GM21825 (cell line): ENCODE measurements around the gene MTERF1.
"Not testable (repeated sequence)": the region's sequence is repeated elsewhere in the genome, so short reads cannot be mapped to it uniquely, and the experiment has no call there.

Experiments used
- ATAC-seq: cut with Tn5 transposase; IDR thresholded peaks from one replicate; pipeline ENCODE4 v1.9.1; 2021; ENCODE audit warnings: mild to moderate bottlenecking, moderate library complexity; ENCODE audit not compliant: unreplicated experiment

The MTERF1 gene, protein sequence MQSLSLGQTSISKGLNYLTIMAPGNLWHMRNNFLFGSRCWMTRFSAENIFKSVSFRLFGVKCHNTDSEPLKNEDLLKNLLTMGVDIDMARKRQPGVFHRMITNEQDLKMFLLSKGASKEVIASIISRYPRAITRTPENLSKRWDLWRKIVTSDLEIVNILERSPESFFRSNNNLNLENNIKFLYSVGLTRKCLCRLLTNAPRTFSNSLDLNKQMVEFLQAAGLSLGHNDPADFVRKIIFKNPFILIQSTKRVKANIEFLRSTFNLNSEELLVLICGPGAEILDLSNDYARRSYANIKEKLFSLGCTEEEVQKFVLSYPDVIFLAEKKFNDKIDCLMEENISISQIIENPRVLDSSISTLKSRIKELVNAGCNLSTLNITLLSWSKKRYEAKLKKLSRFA

DNA sequence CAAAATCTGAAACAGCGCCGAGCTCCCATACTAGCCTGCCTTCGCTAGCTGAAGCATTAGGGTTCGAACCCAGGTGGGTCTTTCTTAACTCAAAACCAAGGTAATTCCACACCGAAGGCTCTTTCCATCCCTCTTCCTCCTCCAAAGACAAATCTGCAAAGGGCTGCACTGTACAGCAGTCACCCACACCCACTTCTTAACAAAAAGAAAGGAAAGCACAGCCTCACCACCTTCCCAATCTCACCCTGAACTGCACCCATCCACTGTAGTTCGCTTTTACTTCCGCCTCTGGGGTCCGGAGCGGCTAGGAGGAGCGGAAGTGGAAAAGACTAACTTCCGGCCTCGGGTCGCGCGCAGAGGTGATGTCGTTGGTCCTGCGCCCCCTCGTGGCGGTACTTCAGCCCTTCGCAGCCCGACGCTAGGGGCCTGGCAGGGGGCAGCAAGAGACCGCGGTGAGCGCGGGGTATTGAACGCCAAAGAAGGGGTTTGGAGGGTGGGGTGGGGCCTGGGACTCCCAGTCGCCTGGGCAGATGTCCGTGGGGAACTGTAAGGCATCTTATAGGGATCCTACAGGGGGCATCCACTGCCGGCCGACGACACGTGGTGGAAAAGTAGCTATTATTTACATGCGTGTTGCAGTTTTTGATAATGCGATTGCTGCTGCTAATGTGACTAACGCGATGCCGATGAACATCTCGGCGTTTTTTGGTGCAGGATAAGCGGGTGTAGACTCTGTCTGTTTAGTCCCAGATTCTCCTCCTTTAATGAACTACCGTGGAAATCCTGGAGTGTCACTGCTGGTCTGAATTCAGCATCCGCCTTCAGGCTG is at the start of gene MTERF1:
Gene MTERF1, minus strand, starts transcription at position 290 of the 829 bp plus-strand sequence. CDS start 619 bp downstream, outside the sequence.
- peak; percentile 100 for ATAC-seq

DNA sequence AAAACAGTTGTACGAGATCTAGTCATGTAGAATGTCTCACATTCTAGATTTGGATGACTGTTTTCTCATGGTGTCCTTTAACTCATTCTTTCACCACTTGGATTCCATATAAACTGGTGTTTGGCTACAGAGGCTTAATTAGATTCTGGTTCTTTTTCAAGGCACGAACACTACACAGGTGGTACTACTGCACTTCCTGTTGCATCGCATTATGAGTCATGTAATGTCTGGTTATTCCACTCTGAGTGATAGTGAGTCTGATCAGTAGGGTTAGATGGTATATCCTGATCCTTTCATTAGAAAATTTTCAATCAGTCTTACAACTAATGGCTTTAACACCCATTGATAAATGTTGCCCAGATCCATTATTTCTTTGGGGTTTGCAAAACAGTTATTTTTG is 49.0 kb upstream of the MTERF1 start:
- peak; percentile 69 for ATAC-seq

DNA sequence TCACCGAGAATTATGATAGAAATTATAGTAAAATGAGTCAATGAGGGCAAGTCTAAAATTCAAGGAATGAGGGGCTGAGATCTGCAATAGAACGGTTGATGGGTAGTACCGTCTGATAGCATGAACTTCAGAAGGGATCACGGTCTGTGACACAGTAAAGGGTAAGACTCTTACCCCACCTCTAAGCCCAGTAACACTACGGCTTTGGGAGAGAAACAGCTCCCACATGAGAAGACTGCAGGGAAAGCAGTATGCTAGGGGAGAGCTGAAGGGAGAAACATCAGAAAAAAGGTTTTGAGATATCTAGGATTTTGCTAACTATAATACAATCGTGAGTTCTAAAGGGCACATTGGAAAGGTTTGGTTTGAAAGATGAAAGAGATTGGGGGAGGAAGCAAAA is 47.4 kb upstream of the MTERF1 start:
- no peak for ATAC-seq

DNA sequence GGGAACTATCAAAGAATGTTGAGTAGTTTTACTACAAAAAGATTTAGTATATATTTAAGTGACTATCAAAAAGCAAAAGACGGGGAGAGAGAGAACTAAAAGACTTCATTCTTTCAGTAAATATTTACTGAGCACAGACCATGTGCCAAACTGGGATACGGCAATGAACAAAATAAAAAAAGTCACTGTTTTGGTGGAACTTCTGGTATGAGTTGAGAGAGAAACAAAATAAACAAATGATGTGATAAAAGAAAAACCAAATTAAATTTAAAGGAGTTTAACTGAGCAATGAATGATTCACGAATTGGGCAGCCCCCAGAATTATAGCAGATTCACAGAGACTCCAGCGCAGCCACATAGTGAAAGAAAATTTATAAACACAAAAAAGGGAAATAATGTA is 42.4 kb upstream of the MTERF1 start:
- ATAC-seq, result no peak

DNA sequence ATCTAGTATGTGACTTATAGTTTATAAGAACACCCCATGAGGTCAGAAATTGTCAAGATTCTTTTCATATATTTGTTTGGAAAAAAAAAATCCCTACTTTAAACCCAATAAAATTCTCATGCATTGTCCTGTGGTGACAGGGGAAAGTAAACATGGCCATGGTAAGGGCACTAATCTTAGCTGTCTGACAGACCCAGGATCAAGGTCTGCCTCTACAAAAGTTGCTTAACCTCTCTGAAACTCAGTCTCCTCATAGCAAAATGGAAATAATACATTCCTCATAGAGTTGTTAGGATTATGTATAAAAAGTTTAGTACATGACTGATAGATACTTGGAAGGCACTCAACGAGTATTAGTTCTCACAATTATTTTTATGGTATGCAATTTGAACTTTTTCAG is 37.9 kb upstream of the MTERF1 start:
- ATAC-seq, result no peak

DNA sequence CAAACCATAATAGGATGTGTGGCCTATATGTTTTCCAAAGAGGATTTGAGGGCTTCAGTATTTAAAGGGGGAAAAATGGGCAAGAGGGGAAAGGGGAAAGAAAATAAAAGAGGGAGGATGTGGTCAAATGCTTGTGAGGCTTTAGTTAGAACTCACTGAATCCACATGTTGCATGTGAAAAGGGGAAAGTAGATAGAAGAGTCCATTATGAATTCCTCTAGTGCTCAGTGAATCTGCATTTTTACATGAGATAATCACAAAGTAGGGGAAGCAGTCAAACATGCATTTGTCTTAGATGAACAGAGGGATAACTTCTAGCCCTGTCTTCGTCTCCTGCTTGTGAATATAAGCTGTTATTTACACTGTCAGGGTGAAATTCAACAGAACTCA is 35.5 kb upstream of the MTERF1 start:
- no peak for ATAC-seq

DNA sequence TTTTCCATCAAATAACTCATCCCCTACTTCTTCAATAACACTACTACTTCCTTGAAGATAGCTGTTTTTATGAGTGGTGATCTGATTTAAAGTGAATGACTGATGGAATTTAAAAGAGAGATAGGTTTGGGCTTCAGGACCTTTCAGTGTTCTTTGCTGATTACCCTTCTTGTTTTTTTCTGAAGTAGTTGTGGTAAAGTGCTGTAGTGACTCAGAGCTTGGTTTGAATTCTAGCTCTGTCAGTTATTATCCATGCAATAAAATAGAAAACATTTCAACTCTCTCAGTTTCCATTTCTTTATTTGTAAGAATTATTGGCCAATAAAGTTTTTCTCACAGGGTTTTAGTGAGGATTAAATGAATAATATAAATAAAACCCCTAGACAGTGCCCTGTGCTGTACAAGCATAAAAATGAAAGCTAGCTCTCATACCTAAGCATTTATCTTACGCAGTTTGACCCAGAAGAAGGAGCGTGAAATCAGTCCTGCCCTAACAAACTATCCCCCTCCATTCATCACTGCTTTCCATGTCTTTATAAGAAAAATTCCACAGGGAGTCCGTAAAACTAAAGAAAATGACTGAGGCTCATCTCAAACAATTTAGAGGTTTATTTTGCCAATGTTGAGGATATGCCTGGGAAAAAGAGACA is 35.0 kb upstream of the MTERF1 start:
- no peak for ATAC-seq

DNA sequence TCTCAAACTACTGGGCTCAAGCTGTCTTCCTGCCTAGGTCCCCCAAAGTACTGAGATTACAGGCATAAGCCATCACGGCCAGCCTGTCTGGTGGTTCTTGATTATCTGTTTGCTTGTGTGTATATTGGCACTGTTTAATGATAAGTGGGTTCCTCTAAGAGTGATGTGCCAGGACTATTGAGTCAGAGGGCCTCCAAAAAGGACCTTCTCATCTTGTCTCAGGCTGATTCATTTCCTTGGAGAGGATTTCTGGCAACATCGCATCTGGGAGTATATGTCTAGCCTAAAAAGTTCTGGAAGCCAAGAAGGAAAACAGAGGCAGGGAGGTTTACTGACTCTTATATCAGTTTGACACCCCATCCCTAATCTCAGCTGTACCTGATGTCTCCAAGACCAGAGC is 33.1 kb upstream of the MTERF1 start:
- no peak for ATAC-seq

DNA sequence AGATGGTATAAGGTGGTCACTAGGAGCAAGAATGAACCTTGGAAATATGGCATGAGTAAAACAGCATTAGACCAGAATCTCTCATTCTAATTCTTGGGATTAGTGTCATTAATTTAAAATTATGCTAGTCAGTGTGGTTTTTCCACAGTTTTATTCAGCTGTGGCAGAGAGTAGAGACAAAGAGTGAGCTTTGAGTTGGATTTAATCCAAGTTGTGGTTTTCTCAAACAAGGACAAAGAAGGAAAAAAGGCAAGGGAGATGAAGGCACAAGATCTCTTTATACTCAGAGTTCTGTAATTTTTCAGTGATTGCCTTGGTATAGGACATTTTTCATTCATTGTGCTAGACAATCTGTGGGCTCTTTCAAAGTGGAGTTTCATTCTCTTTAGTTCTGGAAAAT is 32.0 kb upstream of the MTERF1 start:
- ATAC-seq, result no peak

DNA sequence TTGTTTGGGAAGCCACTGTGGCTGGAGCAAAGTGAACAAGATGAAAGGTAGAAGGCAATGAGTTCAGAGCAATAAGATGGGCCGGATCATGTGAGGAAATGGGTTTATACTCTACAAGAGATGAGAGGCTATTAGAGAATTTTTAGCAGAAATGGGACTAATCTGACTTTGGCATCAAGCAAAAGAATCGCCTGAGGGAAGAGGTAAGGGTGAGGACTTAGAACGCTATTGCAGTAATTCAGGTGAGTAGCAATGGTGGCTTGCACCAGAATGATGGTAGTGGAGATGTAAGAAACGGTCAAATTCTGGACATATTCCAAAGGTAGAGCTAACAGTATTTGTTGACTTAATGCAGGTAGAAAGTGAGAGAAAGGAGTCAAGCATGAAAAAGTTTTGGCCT is 30.6 kb upstream of the MTERF1 start:
- ATAC-seq, result no peak

DNA sequence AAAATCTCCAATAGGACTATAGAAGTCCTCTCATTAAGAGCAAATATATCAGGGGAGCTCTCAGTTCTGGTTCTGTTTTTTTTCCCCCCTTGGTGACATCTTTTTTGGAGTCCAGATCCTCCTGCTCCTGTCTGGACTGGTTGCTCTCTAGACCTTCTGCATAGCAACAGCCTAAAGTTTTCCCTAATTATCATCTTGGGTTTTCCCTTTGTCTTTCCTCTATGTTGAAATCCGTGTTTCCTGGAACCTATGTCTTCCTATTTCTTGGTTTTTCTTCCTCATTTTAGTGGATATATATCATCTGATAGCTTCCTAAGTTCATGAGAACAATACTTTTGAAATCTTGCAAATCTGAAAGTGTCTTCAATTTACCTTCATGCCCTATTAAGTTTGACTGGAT is 29.7 kb upstream of the MTERF1 start:
- no peak for ATAC-seq

DNA sequence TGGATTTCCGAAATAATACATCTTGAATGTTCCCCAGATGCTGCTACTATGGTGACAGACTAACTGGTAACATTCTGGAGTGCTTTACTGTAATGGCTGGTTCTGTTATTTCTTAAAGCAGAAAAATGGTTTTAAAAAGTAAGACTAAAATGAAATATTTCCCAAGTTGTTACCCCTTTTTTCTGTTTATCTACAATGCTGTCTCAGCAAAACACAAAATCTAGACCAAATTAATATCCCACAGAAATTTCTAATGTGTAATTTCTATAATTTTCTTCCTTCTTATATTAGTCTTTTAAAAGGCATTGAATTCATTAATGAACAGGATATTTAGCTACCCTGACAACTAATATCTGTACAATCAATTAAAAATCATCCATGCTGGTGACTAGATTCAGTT is 19.1 kb upstream of the MTERF1 start:
- ATAC-seq, result no peak

DNA sequence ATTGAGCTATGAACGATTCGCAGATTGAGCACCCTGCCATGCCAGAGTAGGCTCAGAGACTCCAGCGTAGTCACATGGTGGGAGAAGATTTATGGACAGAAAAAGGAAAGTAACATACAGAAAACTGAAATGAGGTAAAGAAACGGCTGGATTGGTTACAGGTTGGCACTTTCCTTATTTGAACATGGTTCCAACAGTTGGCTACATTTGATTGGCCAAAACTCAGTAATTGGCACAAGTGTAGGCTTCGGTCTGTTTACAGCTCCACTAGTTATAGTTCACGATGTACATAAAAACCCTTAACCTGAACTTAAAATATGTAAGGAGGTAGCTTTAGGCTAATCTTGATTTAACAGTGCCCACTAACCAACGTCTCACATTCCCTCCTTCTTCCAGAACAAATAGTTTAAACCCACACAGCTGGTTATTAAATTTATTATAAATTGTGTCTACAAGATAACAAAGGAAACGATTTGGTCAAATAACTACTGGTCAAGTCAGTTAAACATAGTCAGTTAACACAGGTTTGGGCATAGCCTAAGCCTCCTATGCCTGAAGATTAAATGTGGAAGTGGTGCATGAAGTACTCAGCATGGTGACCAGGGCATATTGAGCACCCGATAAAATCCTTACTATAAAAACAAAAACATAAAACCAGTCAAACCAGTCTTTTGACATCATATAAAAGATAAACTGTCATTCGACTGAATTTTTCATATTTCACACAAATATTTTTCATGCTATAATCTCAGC is 17.9 kb upstream of the MTERF1 start:
- ATAC-seq, result no peak

DNA sequence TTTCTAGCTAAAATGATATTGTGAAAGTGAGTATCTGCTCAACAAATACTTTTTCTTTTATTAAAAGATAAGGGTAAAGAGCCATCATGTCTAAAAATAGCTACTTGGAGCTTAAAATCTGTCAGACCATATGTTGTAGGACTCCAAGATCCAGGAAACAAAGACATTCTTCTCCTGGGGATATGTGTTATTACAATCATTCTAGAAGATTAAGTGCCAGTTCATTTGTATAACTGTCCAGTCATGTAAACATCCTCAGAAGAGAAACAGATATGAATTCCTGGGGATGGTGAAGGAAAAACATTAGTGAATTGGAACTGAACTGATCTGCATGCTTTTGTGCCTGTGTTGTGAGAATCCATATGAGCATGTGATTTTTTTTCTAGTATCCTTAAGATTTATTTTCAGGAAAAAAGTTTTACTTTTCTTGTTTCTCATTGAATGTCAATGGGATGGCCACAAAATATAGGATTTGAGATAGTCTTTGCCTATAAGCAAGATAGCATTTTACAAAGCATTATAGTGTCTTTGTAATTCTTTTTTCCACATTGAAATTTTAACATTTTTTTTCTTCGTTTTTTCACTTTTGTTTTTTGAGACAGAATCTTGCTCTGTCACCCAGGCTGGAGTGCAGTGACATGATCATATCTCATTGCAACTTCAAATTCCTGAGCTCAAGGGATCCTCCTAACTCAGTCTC is 14.4 kb upstream of the MTERF1 start:
- no peak for ATAC-seq

DNA sequence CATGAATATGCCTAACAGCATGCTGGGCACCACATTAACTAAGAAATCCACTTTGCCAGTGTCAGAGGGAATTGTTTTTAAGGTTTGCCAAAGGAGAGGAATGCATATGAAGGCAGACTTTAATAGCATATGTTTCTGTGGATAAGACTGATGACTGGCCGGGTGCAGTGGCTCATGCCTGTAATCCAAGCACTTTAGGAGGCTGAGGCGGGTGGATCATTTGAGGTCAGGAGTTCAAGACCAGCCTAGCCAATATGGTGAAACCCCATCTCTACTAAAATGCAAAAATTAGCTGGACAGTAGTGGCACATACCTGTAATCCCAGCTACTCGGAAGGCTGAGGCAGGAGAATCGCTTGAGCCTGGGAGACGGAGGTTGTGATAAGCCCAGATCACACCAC is 13.2 kb upstream of the MTERF1 start:
- ATAC-seq, result not testable (repeated sequence)

DNA sequence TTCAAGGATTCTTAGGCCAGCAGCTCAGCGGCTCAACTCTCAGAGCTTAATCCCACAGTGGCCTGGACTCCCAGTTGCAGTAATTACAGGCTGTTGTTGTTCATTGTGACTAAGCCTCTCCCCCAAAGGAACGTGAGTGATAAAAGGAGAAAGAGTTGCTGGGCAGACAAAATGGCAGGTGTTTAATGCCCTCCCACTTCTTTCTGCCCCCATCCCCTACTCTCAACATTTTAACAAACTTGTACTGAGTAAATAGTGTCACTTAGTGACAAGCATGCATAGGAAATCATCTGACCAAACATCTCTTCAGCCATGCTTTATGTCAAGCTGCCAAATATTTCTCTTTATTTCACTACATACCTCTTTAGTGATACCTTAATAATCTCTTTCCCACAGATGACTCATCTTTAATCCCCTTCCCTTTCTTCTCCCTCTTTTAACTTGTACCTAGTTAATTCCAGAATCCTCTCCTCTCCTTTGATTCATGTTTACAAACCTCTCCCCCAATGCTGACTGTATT is 12.4 kb upstream of the MTERF1 start:
- ATAC-seq, result no peak

DNA sequence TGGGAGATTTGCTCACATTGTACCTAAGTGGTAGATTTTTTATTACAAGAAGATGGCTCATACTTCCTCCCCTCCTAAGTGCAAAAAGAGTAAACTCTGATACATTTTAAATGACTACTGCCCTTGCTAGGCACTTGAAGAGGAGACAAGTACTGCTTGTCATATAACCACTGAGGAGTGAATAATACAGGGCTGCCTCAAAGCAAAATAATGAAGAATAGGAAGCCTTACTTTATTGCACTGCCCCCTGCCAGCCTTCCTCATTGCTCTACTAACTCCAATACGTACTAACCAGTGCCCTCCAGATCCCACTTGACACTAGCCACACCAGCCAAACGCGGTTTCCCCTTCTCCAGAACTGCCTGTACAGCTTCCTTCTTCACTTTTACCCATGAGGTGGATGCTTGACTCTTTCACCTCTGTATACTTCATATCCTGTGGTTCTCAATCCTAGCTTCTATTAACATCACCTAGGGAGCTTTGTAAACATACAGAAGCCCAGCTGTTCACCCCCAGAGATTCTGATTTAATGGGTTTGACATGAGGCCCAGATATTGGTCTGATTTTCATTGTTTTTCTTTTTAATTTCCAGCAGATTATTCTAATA is 11.7 kb upstream of the MTERF1 start:
- no peak for ATAC-seq

DNA sequence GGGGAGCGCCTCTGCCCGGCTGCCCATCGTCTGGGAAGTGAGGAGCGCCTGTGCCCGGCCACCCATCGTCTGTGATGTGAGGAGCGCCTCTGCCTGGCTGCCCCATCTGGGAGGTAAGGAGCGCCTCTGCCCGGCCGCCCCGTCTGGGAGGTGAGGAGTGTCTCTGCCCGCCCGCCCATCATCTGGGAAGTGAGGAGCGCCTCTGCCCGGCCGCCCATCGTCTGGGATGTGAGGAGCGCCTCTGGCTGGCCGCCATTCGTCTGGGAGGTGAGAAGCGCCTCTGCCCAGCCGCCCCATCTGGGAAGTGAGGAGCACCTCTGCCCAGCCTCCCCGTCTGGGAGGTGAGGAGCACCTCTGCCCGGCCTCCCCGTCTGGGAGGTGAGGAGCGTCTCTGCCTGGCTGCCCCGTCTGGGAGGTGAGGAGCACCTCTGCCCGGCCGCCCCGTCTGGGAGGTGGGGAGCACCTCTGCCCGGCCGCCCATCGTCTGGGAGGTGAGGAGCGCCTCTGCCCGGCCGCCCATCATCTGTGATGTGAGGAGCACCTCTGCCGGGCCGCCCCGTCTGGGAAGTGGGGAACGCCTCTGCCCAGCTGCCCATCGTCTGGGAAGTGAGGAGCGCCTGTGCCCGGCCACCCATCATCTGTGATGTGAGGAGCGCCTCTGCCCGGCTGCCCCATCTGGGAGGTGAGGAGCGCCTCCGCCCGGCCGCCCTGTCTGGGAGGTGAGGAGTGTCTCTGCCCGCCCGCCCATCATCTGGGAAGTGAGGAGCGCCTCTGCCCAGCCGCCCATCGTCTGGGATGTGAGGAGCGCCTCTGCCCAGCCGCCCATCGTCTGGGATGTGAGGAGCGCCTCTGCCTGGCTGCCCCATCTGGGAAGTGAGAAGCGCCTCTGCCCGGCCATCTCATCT is 8.0 kb upstream of the MTERF1 start:
- not testable (repeated sequence) for ATAC-seq
